HG03378 (cell line): ENCODE measurements around the gene FKBP1A.

Experiments used
- ATAC-seq: cut with Tn5 transposase; IDR thresholded peaks from one replicate; pipeline ENCODE4 v1.9.1; 2021; ENCODE audit warnings: mild to moderate bottlenecking, moderate library complexity; ENCODE audit not compliant: unreplicated experiment

FKBP1A gene

DNA sequence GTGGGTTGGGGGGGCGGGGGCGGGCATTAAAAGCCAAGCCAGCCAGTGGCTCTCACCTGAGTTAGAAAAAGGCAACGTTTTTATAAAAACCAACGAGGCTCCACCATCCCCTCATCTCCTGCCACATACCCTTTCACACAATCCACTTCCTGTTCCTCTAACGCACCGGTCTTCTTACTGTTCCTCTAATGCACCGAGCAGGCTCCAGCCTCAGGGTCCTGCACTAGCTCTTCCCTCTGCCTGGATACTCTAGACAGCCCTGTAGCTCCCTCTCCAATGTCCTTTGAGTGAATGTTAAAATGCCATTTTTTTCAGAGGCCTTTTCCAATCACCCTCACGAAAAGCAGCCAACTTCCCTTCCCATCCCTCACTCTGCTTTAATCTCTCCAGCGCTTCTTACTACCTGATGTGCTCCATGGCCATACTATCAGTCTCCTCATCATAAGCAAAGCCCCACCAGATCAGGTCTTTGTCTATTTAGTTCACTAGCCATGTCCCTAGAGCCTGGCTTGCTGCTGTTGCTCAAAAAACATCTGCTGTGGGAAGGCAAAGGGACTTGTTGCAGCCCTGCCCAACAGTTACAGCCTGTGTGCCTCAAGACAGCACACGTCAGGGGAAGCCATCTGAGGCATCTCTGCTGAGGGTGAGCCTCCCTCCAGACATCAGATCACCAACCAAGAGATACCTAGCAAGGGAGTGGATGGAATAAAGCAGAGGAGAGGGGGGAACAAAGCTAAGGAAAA is 3.9 kb downstream of the FKBP1A start:
- ATAC-seq, result no peak

DNA sequence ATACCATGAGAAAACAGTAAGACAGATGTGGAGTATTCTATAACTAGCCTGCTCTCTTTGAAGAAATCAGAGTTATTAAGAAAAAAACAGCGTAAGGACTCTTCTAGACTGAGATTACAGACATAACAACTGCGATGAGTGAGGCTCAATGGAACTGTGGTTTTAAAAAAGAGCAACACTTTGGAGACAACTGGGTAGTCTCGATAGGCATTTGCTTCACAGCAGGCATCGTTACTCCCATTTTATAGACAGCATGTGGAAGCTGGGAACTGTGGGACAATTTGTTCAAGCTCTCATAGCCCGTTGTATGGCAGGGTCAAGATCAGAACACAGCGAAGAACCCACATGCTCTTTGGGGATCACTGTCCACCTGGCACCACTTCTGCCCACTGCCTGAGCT is 4.6 kb downstream of the FKBP1A start:
- no peak for ATAC-seq

DNA sequence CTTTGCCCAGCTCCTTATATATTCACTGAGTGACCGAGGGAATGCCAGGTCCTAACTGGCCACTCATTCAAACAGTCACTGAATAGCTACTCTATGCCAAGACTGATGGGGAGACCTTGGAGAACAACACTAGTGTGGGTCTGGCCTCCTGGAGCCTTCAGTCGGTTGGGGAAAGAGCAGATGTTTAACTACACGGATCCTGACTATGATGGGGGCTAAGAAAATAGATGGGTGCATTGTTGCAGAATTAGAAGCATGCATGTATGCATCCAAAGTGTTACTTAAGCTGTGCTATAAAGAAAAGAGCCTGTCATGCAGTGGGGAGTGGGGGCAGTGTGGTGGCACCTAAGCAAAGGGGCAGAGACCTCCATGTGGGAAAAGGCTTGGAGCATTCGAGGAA is 6.5 kb downstream of the FKBP1A start:
- no peak for ATAC-seq

DNA sequence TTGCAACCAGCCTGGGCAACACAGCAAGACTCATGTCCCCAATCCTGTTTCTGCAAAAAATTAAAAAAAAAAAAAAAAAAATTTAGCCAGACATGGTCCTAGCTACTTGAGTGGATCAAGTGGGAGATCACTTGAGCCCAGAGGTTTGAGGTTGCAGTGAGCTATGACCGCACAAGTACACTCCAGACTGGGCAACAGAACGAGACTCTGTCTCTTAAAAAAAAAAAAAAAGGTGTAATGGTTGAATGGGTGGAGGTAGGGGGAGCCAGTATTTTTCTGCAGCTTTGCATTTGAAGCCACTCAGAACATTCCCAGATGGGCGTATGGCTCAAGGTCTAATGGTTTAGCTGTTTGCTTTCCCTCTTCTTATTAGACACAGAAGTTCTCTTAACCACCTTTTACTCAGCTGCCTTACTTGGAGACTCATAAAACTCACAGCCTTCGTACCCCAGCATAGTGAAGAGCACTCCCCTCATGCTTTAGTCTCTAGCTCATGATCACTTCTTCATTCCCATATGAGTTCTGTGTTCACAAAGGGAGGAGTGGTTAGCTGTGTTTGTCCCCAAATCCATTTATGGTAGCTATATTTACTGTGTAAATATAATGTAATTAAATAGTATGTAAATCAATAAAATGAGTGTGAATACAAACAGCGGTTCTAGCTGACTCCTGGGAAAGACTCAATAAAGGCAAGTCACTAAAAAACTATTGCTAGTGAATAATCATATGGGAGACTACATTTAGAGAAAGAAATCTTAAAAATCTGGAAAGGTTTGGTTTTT is 9.0 kb downstream of the FKBP1A start:
- ATAC-seq, result no peak

DNA sequence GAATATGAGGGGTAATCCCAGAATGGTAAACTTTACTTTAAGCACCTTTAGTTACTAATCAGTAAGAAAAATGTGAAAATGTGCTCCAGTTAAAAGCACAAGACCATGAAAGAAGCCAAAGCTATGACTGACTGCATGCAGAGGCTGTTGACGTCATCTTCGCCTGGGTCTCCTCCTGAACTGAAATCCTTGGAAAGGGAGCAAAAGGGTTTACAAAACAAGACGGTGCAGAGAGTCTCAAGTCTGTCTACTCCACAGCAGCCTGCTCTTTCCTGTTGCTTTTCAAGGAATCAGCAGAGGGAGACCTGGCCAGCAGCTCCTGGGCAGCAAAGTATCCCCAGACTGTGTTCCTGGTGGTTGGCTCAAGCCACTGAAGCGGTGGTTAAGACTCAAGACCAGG is 10.2 kb downstream of the FKBP1A start:
- ATAC-seq, result no peak

DNA sequence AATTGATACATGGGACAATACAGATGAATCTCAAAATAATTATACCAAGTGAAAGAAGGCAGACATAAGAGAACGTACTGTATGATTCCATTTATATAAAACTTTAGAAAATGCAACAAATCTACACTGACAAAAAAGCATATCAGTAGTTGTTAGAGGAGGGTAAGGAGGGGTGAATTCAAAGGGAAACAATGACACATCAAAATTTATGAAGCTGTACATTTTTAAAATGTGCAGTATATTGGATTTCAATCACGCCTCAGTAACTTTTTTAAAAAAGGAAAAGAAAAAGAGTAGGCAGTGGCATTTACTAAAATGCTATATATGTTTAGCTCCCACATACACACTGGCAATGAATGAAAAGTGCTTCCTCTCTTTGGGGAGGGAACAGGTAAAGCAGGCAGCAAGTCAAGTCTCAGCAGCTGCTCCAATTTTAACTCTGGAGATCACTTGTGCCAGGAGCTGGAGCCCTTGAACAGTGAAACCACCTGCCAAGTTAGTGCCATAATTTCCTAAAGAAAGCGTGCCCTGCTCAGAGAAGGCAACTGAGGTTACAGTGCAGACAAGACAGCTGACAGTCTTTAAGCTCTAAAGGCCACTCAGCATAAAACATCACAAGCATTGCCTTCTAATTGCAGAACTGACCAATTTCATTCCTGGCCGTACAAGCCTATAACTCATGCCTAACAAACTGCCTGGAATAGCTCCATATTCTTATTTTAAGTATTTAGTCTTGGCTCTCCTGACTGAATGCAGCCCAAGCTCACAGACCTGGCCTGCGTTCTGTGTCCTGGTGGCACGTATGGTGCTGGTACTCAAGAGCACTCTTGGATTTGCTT is 10.9 kb downstream of the FKBP1A start:
- ATAC-seq, result no peak

DNA sequence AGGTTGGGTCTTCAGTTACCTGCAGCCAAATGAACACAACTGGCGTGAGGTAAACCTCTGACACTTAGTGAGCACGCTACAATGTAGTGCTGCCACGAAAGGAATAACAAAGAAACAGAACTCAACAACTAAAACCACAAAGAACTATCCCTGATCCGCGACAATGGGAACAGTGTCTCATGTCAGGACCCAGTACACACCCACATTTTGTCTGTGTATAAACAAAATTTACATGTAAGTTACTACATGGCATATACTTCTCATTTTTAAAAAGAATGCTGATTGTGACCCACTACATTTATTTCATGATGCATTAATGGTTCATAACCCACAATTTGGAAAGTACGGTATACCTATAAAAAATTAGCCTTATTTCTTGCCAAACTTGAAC is 14.1 kb downstream of the FKBP1A start:
- no peak for ATAC-seq

DNA sequence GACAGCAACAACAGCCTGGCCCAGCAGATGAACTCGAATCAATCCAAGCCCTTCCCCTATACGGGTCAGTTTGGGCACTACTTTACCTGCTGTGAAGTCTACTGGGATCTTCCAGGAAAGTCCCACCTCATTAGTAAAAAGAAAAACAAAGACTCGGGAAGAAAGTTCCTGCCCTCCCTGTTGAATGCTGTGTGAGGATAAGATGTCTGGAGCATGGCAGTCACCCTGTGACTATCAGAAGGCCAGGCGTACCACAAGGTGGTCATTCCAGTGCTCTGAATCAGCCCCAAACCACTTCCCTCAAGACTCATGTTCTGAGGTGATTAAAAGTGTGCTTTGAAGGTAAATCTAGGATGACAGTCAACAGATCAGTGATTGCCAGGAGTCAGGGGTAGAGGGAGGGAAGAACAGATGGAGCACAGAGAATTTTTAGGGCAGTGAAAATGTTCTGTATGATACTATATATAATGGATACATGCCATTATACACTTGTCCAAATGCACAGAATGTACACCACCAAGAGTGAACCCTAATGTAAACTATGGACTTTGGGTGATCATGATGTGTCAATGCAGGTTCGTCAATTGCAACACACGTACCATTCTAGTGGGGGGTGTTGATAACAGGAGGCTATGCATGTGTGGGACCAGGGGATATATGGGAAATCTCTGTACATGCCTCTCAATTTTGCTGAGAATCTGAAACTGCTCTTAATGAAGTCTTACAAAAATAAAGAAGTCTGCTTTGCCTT is 14.7 kb downstream of the FKBP1A start:
- no peak for ATAC-seq

DNA sequence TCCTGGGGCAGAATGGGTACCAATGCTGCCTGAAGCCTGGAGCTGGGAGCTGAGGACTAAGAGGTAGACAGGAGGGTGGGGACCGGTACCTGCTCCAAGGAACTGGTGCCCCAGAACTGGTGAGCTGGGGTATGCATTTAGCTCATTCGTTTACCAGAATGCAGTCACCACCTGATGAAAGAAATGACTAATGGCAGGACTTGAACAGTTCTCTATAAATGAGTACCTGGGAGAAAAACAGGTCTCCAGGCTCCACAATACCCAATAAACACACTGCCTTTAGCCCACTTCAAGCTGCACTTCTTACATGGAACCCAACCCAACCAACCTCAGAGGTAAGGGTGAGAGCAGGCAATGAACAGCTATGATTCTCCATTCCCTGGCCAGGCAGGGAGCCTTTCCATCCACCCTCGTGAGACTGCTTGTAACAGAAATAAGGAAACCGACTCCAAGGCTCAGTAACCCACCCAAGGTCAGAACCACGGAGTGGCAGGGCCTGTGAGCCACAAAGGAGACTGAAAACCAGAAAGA is 15.4 kb downstream of the FKBP1A start:
- ATAC-seq, result no peak

DNA sequence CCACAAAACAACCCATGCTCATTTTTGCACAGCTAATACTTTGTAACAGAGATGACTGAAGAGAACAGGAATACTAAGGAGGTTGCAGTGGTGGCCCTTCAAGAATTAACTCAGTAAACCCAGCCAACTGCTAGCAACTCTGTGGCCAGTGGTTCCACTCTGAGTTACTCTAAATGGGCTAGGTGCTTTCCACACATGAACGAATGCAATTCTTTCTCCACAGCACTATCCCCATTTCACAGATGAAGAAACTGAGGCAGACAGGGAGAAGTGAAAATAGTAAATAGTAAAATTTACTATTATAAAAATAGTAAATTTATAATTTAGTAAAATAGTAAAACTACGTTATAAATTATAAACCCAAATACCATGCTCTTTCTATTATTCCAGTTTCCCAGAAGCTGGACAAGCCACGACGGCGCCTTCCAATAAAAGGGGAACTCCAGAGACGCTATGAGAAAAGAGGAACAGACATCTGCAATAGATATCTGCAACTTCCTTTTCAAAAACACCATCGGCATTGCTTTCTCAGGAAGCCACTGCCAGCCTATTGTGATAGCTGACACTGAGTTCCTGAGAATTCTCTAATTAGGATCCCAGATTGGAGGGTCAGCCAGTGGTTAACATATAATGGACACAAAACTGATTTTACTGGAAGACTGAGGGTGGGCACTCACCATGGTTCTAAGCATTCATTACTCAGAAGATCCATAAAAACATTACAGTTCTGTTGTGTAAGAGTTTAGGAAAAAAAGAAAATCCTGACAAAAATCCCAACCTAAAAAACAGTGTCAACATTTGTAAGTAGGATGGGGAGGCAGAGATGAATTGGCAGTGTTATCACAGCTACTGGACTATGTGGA is 16.2 kb downstream of the FKBP1A start:
- ATAC-seq, result no peak

DNA sequence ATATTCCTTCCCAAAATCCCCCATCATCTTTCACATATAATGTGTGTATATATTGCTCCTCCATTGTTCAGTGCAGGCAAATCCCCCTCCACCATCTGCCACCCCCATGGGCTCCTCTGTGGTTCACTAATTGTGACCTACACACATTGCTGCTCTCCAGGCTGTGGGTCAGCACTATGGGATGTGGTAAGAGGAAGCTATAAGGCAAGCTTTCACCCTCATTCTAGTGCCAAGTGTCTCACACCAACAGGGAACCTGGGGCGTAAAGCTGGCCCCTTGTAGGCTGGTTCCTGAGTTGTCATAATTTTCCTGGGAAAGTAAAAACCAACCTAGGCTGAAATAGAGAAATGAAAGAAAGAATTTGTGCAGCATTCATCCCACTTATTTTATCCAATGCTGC is 16.8 kb downstream of the FKBP1A start:
- ATAC-seq, result no peak

DNA sequence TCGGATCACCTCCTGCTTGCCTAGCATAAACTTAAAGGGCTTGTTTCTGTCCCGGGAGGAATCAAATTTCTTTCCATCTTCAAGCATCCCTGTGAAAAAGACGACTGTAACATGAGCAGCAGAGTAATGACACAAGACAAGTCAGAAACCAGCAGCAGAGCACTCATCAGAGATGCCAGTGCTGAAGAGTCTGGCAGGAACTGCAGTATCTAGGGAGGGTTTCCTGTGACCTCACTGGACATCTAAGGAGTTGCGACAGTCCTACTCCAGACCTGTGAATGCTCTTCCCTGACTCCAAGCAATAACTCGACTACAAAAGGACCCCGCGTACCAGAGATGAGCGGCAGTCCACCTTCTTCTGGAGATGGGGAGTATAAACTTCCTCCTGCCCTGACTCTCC is 17.3 kb downstream of the FKBP1A start:
- ATAC-seq, result no peak

DNA sequence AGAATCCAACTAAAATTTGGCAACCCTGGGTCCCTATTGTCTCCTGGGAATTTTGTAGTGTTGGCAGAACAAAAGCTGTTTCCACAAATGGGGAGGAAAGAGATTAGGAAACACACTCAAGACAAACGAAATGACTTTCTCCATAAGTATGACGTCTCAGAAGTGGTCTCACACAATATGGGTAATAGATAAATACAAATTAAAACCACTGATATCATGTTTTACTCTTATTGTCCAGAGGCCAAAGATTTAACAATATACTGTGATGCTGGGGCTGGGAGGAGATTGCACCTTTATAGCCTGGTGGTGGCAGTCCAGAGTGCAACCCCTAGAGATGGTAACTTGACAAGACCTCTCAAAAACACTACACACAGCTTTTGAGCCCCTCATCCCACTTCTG is 18.6 kb downstream of the FKBP1A start:
- no peak for ATAC-seq

DNA sequence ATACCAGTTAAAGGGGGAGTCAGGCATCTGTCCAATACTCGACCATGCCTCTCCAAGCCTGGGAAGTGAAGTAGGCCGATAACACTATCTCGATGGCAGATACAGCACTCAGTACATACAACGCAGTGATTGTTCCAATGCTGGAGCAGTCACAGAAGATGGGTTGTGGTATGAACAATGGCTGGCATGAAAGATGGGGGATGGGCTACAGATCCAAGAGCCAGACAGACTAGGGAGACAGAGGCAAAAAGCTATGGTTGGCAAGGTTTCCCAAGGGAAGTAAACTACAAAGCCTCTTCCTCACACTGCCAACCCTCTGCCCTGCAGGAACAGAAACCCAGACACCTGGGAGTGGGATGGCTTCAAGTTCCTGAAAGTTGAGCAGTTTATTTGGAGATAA is 19.2 kb downstream of the FKBP1A start:
- no peak for ATAC-seq

DNA sequence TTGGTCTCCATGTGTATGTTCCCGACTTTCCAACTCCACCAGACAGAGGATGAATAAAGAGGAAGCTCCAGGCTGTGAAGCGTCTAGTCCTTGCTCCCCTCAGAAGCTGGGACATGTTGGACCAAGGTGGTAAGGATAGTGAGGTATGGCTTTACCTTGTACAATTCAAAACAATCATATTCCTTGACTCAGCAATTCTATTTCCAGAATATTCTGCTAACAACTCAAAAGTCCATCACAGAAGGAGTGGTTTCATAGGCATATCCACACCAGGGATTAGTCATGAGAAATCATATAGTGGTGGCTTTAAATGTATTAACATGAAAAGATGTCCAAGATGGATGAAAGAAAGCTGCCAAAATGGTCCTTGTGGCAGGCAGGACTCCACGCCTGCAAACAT is 19.8 kb downstream of the FKBP1A start:
- no peak for ATAC-seq

DNA sequence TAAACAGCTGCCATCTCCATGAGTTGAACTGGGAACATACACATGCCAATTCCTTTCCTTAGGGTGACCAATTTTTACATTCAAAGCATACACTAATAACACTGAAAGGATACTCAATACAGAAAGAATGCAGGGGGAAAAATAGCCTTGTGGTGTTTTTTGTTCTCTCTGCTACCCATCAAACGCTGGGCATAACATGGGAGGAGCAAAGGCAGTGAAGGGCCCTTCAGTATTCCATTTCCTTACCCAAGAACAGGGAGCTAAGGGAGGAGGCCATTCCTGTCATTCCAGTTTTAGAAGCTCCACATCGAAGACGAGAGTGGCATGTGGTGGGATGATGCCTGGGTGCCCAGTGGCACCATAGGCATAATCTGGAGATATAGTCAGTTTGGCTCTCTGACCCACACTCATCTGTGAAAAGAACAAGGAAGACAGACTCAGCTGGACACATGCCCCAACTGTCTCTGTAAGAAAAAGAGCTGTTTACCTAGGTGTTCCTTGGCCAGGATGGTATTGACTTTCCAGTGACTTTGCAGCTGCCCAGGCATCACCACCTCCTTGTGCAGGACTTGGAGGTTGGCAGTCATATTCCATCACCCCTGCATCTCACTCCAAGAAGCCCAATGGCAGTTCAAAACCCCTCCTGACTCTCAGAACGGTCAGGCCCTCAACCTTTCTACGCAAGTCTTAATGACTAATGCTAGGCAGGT is 20.9 kb downstream of the FKBP1A start:
- ATAC-seq, result no peak

DNA sequence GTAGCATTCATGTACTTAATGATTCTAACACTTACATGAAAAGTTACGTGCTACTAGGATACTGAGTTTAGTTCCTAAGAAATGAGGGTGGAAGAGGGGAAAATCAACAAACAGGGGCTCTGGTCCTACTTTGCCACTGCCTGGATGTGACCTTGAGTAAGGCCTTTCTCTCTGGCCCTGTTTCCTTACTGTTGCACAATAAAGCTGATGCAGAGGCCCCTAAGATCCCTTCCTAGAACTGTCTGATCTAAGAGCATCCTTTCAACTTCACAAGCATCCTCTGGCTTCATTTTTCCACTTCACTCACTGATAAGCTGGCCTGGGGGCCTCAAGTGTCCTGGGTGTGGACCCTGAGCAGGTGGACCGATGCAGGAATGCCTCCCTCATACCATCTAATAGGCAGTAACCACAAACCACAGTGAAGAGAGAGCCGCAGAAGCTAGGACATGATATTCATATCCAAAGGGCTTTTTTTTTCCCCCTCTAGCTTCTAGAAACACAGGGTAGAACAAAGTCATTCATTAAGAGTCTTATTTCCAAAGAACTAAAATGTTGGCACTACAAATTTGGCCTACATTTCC is 21.6 kb downstream of the FKBP1A start:
- ATAC-seq, result no peak

DNA sequence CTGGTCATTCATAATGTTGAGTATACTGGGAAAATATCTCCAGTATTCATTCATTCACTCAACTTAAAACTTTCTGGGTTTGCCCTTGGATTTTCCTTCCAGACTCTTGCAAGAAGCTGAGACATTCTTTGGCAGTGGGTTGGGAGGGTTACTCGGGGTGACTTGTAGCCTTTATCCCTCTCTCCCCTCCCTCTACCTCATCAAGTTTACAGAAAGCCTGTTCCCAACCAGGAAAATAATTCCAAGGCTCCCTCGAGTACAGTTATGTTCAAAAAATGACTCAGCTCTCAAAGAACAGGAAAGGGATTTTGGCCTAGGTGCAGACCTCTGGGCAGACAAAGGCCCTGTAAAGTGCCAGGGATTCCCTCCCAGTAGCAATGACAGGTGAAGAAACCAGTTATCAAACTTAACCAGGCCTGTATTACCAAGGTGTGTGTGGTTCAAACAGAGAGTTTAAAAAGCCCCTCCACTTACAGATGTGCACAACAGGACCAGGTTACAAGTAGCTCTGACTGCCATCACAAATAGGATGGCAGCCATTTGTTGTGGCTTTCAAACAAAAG is 22.2 kb downstream of the FKBP1A start:
- ATAC-seq, result no peak
